CD1c-positive myeloid dendritic cell (primary cell): ENCODE measurements around the gene ATPAF1.
A peak's percentile ranks its signal among the peaks of the same experiment; 100 is the strongest.
"Not testable (repeated sequence)": the region's sequence is repeated elsewhere in the genome, so short reads cannot be mapped to it uniquely, and the experiment has no call there.

Experiments used
- DNase-seq: peaks from one replicate; pipeline ENCODE4 v3.0.0-alpha.2; 2016; ENCODE audit errors: extremely low spot score

The ATPAF1 gene

GRCh38 chr1:46667782-46668760, at the start of gene ATPAF1:
Gene ATPAF1 (minus strand): TSS chr1:46668364. CDS start chr1:46668322, 42 bp downstream.
- peak; percentile 69 for DNase-seq

- peak; percentile 21 for DNase-seq
Observed at GRCh38 chr1:46717654-46718053, 49.5 kb upstream of the ATPAF1 start.

GRCh38 chr1:46714976-46715375, 46.8 kb upstream of the ATPAF1 start:
- DNase-seq: no peak

- DNase-seq: no peak
Observed at GRCh38 chr1:46708121-46708520, 40.0 kb upstream of the ATPAF1 start.

GRCh38 chr1:46705408-46705807, 37.2 kb upstream of the ATPAF1 start:
- DNase-seq: no peak

- DNase-seq: no peak
Observed at GRCh38 chr1:46703927-46704641, 35.9 kb upstream of the ATPAF1 start.

- DNase-seq: peak; percentile 92
Observed at GRCh38 chr1:46699666-46700065, 31.5 kb upstream of the ATPAF1 start.

- no peak for DNase-seq
Observed at GRCh38 chr1:46697053-46697452, 28.9 kb upstream of the ATPAF1 start.

GRCh38 chr1:46694676-46695075, 26.5 kb upstream of the ATPAF1 start:
- DNase-seq: not testable (repeated sequence)

GRCh38 chr1:46692811-46693770, 24.9 kb upstream of the ATPAF1 start:
- no peak for DNase-seq

GRCh38 chr1:46691997-46692790, 24.0 kb upstream of the ATPAF1 start:
- DNase-seq: no peak

- DNase-seq: no peak
Observed at GRCh38 chr1:46690931-46691421, 22.8 kb upstream of the ATPAF1 start.

- peak; percentile 36 for DNase-seq
Observed at GRCh38 chr1:46689897-46690296, 21.7 kb upstream of the ATPAF1 start.

GRCh38 chr1:46689356-46689755, 21.2 kb upstream of the ATPAF1 start:
- DNase-seq: no peak

- no peak for DNase-seq
Observed at GRCh38 chr1:46687921-46688509, 19.9 kb upstream of the ATPAF1 start.

- DNase-seq: no peak
Observed at GRCh38 chr1:46687093-46687659, 19.0 kb upstream of the ATPAF1 start.

- DNase-seq: no peak
Observed at GRCh38 chr1:46686255-46686654, 18.1 kb upstream of the ATPAF1 start.

GRCh38 chr1:46684670-46685069, 16.5 kb upstream of the ATPAF1 start:
- DNase-seq: no peak

- no peak for DNase-seq
Observed at GRCh38 chr1:46682064-46682463, 13.9 kb upstream of the ATPAF1 start.
